Measurements from ENCODE around the gene NFATC3.
A peak's percentile ranks its signal among the peaks of the same experiment; 100 is the strongest.

The NFATC3 gene

GRCh38 chr16:68188170-68188569 lies 103.0 kb downstream of the NFATC3 start:
- TF ChIP-seq CTCF (IDR thresholded peaks at IDR 0.05; ENCODE audit: low read depth, low read length) = no peak
- H3K4me3 ChIP-seq (replicated peaks in 1 of 2; ENCODE audit: low read depth in 2 of 2, low read length in 2 of 2) = no peak overlapping the region
- DNase-seq (ENCODE audit: low read depth in 2 of 2) = no peak

GRCh38 chr16:68190081-68190480 lies 104.9 kb downstream of the NFATC3 start:
- DNase-seq (ENCODE audit: low read depth in 2 of 2) = no peak
- TF ChIP-seq CTCF (IDR thresholded peaks at IDR 0.05; ENCODE audit: low read depth, low read length) = no peak

GRCh38 chr16:68190736-68191510 lies 105.8 kb downstream of the NFATC3 start:
- H3K4me3 ChIP-seq (replicated peaks in 1 of 2; ENCODE audit: low read depth in 2 of 2, low read length in 2 of 2) = no peak overlapping the region
- TF ChIP-seq CTCF (IDR thresholded peaks at IDR 0.05; ENCODE audit: low read depth, low read length) = no peak
- DNase-seq (ENCODE audit: low read depth in 2 of 2) = no peak

More at GRCh38 chr16:68190081-68190480, 104.9 kb downstream of the NFATC3 start:
- H3K4me3 ChIP-seq (replicated peaks in 1 of 2; ENCODE audit: low read depth in 2 of 2, low read length in 2 of 2) = no peak overlapping the region

- no peak for TF ChIP-seq CTCF (IDR thresholded peaks at IDR 0.05; ENCODE audit: low read depth, low read length)
- H3K4me3 ChIP-seq (replicated peaks in 1 of 2; ENCODE audit: low read depth in 2 of 2, low read length in 2 of 2) = no peak overlapping the region
- DNase-seq (ENCODE audit: low read depth in 2 of 2) = no peak
Measured at GRCh38 chr16:68194251-68194650, 109.1 kb downstream of the NFATC3 start.

- TF ChIP-seq CTCF (IDR thresholded peaks at IDR 0.05; ENCODE audit: low read depth, low read length) = no peak
- no peak overlapping the region for H3K4me3 ChIP-seq (replicated peaks in 1 of 2; ENCODE audit: low read depth in 2 of 2, low read length in 2 of 2)
- DNase-seq (ENCODE audit: low read depth in 2 of 2) = peak in 1 of 2 donors; percentile 37
Measured at GRCh38 chr16:68197250-68197649, 112.1 kb downstream of the NFATC3 start.

GRCh38 chr16:68200088-68200783 lies 115.1 kb downstream of the NFATC3 start:
- peak; percentile 56 to 68 for DNase-seq (ENCODE audit: low read depth in 2 of 2)
- no peak overlapping the region for H3K4me3 ChIP-seq (replicated peaks in 1 of 2; ENCODE audit: low read depth in 2 of 2, low read length in 2 of 2)
- no peak for TF ChIP-seq CTCF (IDR thresholded peaks at IDR 0.05; ENCODE audit: low read depth, low read length)
